Measurements from ENCODE around the gene L1TD1.

DNA sequence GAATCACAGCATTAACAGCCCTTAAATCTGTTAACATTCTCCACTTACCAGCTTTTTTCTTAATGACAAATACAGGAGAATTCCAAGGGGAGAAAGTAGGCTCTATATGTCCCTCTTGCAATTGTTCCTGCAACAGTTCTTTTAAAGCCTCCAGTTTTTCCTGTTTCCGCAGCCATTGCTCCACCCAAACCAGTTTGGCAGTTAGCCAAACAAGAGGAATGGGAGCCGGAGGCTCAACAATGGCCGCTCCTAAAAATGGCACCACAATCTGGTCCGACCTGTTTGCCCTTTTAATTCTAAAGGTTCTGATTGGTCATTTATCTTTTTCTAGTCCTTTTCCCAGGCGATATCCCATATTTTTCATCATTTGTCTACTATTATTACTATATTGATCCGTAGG, 14.0 kb upstream of the L1TD1 start:
- TF ChIP-seq CTCF (IDR thresholded peaks at IDR 0.05): no peak
- TF ChIP-seq EP300 (IDR thresholded peaks at IDR 0.05): no peak
